ENCODE measurements around the gene ABCC9. TPM values are rescaled to one million over a fixed set of nuclear protein-coding genes. Genes with fewer than 3 reads are reported as not detected.

ABCC9 gene
- total RNA-seq, 1 donor from 2014 or later, result 2.6 TPM

DNA sequence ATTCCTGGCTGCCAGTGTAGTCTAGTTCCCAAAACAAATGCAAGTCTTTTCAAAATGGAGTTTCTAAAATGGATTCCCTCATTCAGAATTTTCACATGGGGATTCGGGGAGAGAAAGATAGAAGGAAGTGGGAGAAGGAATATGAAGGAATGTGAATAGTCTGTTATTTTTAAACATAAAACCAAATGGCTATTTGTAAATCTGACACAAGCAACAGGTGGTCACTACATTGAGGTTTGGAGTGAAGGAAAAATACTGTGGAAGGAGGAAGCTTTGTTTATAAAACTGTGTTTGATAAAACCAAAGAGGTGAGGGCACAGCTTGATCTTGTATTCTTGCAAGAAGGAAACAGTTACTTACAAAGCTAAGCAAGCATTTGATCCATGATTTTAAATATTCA is 101.5 kb downstream of the ABCC9 start:
- Mint-ChIP-seq H3K36me3 (no peaks in the 10 kb centered on the region), H3K27me3 (peaks cover 35% of the 10 kb centered on the region), H3K9me3 (no peaks in the 10 kb centered on the region), H3K4me3 (no peak overlapping the region), H3K27ac (no peak overlapping the region), H3K4me1 (ENCODE audit: unreplicated experiment) (no peaks in the 10 kb centered on the region)
- no peak for DNase-seq (ENCODE audit: extremely low spot score, unreplicated experiment)
- TF ChIP-seq CTCF (conservative IDR thresholded peaks at IDR 0.05), result no peak

- H3K27me3 Mint-ChIP-seq, result peaks cover 44% of the 10 kb centered on the region
- no peaks in the 10 kb centered on the region for H3K36me3 Mint-ChIP-seq
- no peaks in the 10 kb centered on the region for H3K4me1 Mint-ChIP-seq (ENCODE audit: unreplicated experiment)
- TF ChIP-seq CTCF (conservative IDR thresholded peaks at IDR 0.05), result no peak
- no peak for DNase-seq (ENCODE audit: extremely low spot score, unreplicated experiment)
- H3K9me3 Mint-ChIP-seq, result no peaks in the 10 kb centered on the region
- no peak overlapping the region for H3K4me3 Mint-ChIP-seq
- H3K27ac Mint-ChIP-seq, result no peak overlapping the region
Observed at GRCh38 chr12:21837847-21838246, 103.4 kb downstream of the ABCC9 start.

- H3K4me1 Mint-ChIP-seq (ENCODE audit: unreplicated experiment), result no peaks in the 10 kb centered on the region
- H3K27ac Mint-ChIP-seq, result no peak overlapping the region
- H3K9me3 Mint-ChIP-seq, result no peaks in the 10 kb centered on the region
- no peak for DNase-seq (ENCODE audit: extremely low spot score, unreplicated experiment)
- no peak for TF ChIP-seq CTCF (conservative IDR thresholded peaks at IDR 0.05)
- no peak overlapping the region for H3K4me3 Mint-ChIP-seq
- H3K36me3 Mint-ChIP-seq, result no peaks in the 10 kb centered on the region
- H3K27me3 Mint-ChIP-seq, result peaks cover 39% of the 10 kb centered on the region
Observed at GRCh38 chr12:21831791-21832344, 109.4 kb downstream of the ABCC9 start.

DNA sequence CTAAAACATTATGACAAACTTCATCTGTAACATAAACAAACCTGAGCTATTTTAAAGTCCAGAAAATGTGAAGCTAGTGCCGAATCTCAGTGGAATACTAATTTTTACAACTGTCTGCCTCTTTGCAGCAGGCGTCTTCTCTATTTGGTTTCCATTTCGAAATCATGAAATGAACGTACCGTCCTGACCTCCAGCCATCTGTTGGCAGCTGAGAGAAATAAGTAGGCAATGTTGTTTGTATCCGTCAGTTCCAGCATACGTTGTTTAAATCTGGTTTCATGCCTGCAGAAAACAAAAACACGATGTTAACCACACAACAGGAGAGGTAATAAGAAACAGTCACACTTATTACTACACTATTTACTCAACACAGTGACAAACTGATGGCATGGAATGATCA is 112.4 kb downstream of the ABCC9 start:
- H3K36me3 Mint-ChIP-seq, result peaks cover 5% of the 10 kb centered on the region
- H3K9me3 Mint-ChIP-seq, result no peaks in the 10 kb centered on the region
- TF ChIP-seq CTCF (conservative IDR thresholded peaks at IDR 0.05), result no peak
- no peak overlapping the region for H3K4me3 Mint-ChIP-seq
- no peak for DNase-seq (ENCODE audit: extremely low spot score, unreplicated experiment)
- H3K27me3 Mint-ChIP-seq, result peaks cover 32% of the 10 kb centered on the region
- H3K27ac Mint-ChIP-seq, result no peak overlapping the region
- H3K4me1 Mint-ChIP-seq (ENCODE audit: unreplicated experiment), result no peaks in the 10 kb centered on the region

DNA sequence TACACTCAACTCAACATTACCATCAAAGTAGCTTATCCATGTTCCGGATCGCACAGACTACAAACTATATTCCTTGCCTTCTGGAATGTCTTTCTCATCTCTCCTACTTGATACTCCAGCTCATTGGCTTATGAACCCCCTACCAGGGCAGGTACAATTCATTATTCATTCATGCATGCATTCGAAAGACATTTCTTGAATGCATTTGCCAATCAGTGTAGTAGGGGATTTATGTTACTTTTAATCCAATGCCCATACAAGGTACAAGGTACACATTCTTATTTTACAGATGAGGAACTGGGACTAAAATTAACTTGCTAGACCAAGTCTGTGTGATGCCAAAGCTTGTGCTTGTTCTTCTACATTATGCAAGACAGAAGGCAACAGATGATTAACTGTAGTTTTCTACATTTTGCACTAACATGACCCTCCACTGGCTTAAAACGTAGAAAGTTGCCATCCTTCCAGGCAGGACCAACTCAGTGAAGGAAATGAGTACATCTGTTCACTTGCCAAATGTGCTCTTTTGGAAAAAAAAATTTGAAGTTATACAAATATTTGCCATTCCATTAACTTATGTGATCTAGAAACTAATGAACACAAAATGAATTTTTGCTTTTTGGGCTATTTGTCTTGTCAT is 113.0 kb downstream of the ABCC9 start:
- Mint-ChIP-seq H3K4me1 (ENCODE audit: unreplicated experiment) (no peaks in the 10 kb centered on the region), H3K9me3 (no peaks in the 10 kb centered on the region), H3K4me3 (no peak overlapping the region), H3K27ac (no peak overlapping the region), H3K27me3 (peaks cover 27% of the 10 kb centered on the region), H3K36me3 (peaks cover 5% of the 10 kb centered on the region)
- DNase-seq (ENCODE audit: extremely low spot score, unreplicated experiment), result no peak
- no peak for TF ChIP-seq CTCF (conservative IDR thresholded peaks at IDR 0.05)
